WTC11 (cell line): ENCODE data around the gene MYO5B. TPM values are rescaled to one million over a fixed set of nuclear protein-coding genes. Genes with fewer than 3 reads are reported as not detected.

Source experiments
- ATAC-seq: fragments of 200-7000 bp; cut with Tn5 transposase; 2 replicates; pipeline ENCODE4 v1.10.0; 2021; ENCODE audit warnings: mild to moderate bottlenecking, moderate library complexity
- CTCF ChIA-PET: fragments of 300-600 bp; sonication (Branson Sonifier 250); formaldehyde crosslinking; loops from one replicate; lab custom pipeline; 2021; ENCODE audit warnings: antibody characterized with exemption; lab: Charles Lee
- POLR2A ChIA-PET: fragments of 350-600 bp; sonication (Branson Sonifier 250); formaldehyde crosslinking; loops from one replicate; lab custom pipeline; 2021; ENCODE audit warnings: antibody characterized with exemption; lab: Charles Lee
- DNase-seq: peaks from one replicate; pipeline ENCODE4 v3.0.0; 2021; ENCODE audit warnings: low spot score
- H3K27ac Mint-ChIP-seq: 2 replicates; pipeline ENCODE4 v1.8.0; 2021; ENCODE audit warnings: mixed read lengths
- H3K27me3 Mint-ChIP-seq: 2 replicates; pipeline ENCODE4 v1.8.0; 2021; ENCODE audit warnings: low read depth, mild to moderate bottlenecking, moderate library complexity, mixed read lengths
- H3K36me3 Mint-ChIP-seq: 2 replicates; pipeline ENCODE4 v1.8.0; 2021; ENCODE audit warnings: mixed read lengths
- H3K4me1 Mint-ChIP-seq: 2 replicates; pipeline ENCODE4 v1.8.0; 2022; ENCODE audit warnings: mixed read lengths
- H3K4me3 Mint-ChIP-seq: 2 replicates; pipeline ENCODE4 v1.8.0; 2021; ENCODE audit warnings: mild to moderate bottlenecking, moderate library complexity, mixed read lengths
- H3K9me3 Mint-ChIP-seq: 2 replicates; pipeline ENCODE4 v1.8.0; 2021; ENCODE audit warnings: mixed read lengths
- ARID4B ChIP-seq: sonication (generic); formaldehyde crosslinking; IDR thresholded peaks from 2 replicates; pipeline ENCODE4 v1.8.0; 2023; ENCODE audit warnings: missing genetic modification reagents, mild to moderate bottlenecking, borderline replicate concordance
- CDX4 ChIP-seq: fragments of 250-450 bp; sonication (Bioruptor Pico); IDR thresholded peaks from 2 replicates; pipeline ENCODE4 v1.9.0; 2021; ENCODE audit warnings: moderate library complexity, mild to moderate bottlenecking, inconsistent platforms, borderline replicate concordance
- E2F5 ChIP-seq: sonication (generic); formaldehyde crosslinking; IDR thresholded peaks from 2 replicates; pipeline ENCODE4 v1.8.1; 2022; ENCODE audit warnings: mild to moderate bottlenecking, moderate library complexity, missing genetic modification reagents
- EMX1 ChIP-seq: fragments of 250-450 bp; sonication (Bioruptor Pico); IDR thresholded peaks from 2 replicates; pipeline ENCODE4 v1.8.0; 2021; ENCODE audit warnings: mild to moderate bottlenecking
- HMGXB4 ChIP-seq: sonication (generic); formaldehyde crosslinking; IDR thresholded peaks from 2 replicates; pipeline ENCODE4 v1.8.1; 2023; ENCODE audit warnings: mild to moderate bottlenecking, moderate library complexity, missing genetic modification reagents
- JUN ChIP-seq: sonication (generic); formaldehyde crosslinking; IDR thresholded peaks from 2 replicates; pipeline ENCODE4 v1.8.0; 2023; ENCODE audit warnings: mild to moderate bottlenecking, missing genetic modification reagents
- OVOL2 ChIP-seq: fragments of 250-450 bp; sonication (Bioruptor Pico); IDR thresholded peaks from 2 replicates; pipeline ENCODE4 v1.9.0; 2021; ENCODE audit warnings: mild to moderate bottlenecking, borderline replicate concordance
- PRDM15 ChIP-seq: sonication (generic); formaldehyde crosslinking; IDR thresholded peaks from 2 replicates; pipeline ENCODE4 v1.8.0; 2022; ENCODE audit warnings: missing genetic modification reagents
- SOX15 ChIP-seq: fragments of 250-450 bp; sonication (Bioruptor Pico); IDR thresholded peaks from 2 replicates; pipeline ENCODE4 v1.9.0; 2021; ENCODE audit warnings: mild to moderate bottlenecking
- STAT6 ChIP-seq: sonication (generic); formaldehyde crosslinking; conservative IDR thresholded peaks from 2 replicates; pipeline ENCODE4 v1.8.1; 2023; ENCODE audit warnings: mild to moderate bottlenecking, low read depth, missing genetic modification reagents, moderate library complexity
- TEAD4 ChIP-seq: sonication (generic); formaldehyde crosslinking; IDR thresholded peaks from 2 replicates; pipeline ENCODE4 v1.8.0; 2022; ENCODE audit warnings: mild to moderate bottlenecking, missing genetic modification reagents
- ZNF232 ChIP-seq: sonication (generic); formaldehyde crosslinking; IDR thresholded peaks from 2 replicates; pipeline ENCODE4 v1.8.0; 2022; ENCODE audit warnings: mild to moderate bottlenecking, missing genetic modification reagents
- total RNA-seq: library from RNA; stranded (reverse); gene quantifications from 3 replicates; pipeline ENCODE4 v1.2.3, GENCODE V29; 2021

MYO5B gene
- total RNA-seq, 1 experiment from 2014 or later = 8.7 TPM

GRCh38 chr18:50065039-50065438 is 129.9 kb downstream of the MYO5B start:
- H3K27me3 Mint-ChIP-seq = peaks cover 2% of the 10 kb centered on the region; the same call in 1 of the 2 replicates
- CTCF ChIA-PET = interaction anchor here (2.0 kb wide), 1 partner anchor 138 kb away, joined by 5 read pairs; no protein-coding TSS in a partner anchor
- no peak for TF ChIP-seq TEAD4 (CRISPR knock-in tag)
- no peak for TF ChIP-seq E2F5 (CRISPR knock-in tag)
- TF ChIP-seq OVOL2 = no peak
- TF ChIP-seq ZNF232 (CRISPR knock-in tag) = no peak
- no peak for TF ChIP-seq STAT6 (CRISPR knock-in tag)
- TF ChIP-seq SOX15 = no peak
- no peak for TF ChIP-seq EMX1
- no peak for TF ChIP-seq ARID4B (CRISPR knock-in tag)
- TF ChIP-seq JUN (CRISPR knock-in tag) = no peak
- TF ChIP-seq PRDM15 (CRISPR knock-in tag) = no peak
- TF ChIP-seq CDX4 (CRISPR knock-in tag) = no peak
- TF ChIP-seq HMGXB4 (CRISPR knock-in tag) = no peak
- TF ChIP-seq, all 79 proteins: peak for 0
- Mint-ChIP-seq H3K27ac (no peak overlapping the region), H3K4me1 (peaks cover 8% of the 10 kb centered on the region; the same call in 1 of the 2 replicates), H3K36me3 (no peaks in the 10 kb centered on the region), H3K9me3 (no peaks in the 10 kb centered on the region), H3K4me3 (no peak overlapping the region)
- DNase-seq (no peak), ATAC-seq (no peak)
- POLR2A ChIA-PET = no interaction called here
